HG02981 (cell line): ENCODE data around the gene ANKRD34A.
A peak's percentile ranks its signal among the peaks of the same experiment; 100 is the strongest.

Experiments
- ATAC-seq: cut with Tn5 transposase; IDR thresholded peaks from one replicate; pipeline ENCODE4 v1.9.1; 2021; ENCODE audit warnings: mild to moderate bottlenecking, moderate library complexity; ENCODE audit not compliant: unreplicated experiment

ANKRD34A gene

DNA sequence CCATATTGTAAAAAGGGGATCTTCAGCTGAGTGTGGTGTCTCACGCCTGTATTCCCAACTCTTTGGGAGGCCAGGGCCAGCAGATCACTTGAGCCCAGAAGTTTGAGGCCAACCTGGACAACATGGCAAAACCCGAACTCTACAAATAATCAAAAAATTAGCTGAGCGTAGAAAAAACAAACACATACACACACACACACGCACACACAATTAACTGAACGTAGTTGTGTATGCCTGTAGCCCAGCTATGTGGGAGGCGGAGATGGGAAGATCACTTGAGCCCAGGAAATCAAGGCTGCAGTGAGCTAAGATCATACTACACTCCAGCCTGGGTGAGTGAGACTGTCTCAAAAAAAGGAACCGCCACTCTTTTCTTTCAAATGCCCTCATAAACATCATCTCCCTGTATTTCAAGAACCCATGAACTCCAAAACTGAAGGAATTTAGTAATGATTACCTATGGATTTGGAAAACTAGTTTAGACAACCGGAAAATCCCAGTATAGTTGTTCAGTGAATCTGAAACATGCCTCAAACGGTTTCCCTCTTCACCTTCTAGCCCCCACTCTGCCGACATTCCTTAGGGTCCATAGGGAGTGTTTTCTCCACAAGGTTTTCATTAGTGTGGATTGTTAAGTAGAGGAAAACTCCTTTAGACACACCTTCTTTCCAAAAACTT is 27.5 kb upstream of the ANKRD34A start:
- no peak for ATAC-seq

DNA sequence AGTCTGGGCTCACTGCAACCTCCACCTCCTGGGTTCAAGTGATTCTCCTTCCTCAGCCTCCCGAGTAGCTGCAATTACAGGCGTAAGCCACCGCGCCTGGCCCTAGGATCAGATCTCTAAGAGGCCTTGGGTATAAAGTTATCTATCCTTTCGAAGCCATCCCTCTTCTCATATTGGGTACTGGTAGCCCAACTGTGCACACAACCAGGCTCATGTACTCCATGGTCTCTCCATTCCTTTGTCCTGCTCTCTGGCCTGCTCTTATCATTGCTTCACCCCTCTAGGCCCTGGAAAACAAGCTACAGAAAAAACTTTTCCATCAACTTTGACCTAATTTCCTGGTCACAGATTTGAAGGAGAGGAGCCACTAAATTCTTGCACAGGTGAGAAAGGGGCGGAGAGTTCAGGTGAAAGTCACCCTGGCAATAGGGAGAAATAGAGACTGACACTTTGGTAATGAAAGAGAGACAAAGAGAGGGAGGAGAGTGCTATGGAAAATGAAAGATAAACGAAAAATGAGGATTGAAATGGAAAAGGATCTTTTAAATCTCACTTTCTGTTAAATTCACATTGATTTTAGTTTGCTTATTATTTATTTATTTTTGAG is 26.0 kb upstream of the ANKRD34A start:
- no peak for ATAC-seq

DNA sequence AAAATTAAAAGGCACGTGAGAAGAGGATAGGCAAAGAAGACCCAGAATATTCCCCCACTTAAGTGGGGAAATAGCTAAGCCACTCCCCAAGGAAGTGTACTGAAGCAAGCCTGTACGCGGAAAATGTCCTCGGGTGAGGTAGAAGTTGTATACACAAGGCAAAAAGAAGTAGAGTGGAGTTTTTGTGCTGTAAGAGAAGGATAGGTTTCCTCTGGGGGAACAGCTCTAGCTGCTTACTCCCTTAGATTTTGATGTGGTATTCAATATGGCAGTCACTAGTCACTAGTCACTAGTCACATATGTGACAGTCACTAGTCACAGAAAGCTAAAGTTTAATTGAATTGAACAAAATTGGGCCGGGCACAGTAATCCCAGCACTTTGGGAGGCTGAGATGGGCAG is 24.4 kb upstream of the ANKRD34A start:
- ATAC-seq: no peak

- ATAC-seq: no peak
Measured at GRCh38 chr1:145987926-145988325, 23.6 kb upstream of the ANKRD34A start.

GRCh38 chr1:145986551-145986950 is 22.2 kb upstream of the ANKRD34A start:
- no peak for ATAC-seq

- no peak for ATAC-seq
Measured at GRCh38 chr1:145985502-145986439, 21.4 kb upstream of the ANKRD34A start.

GRCh38 chr1:145985129-145985501 is 20.7 kb upstream of the ANKRD34A start:
- no peak for ATAC-seq

- ATAC-seq: no peak
Measured at GRCh38 chr1:145983960-145984830, 19.8 kb upstream of the ANKRD34A start.

GRCh38 chr1:145983206-145983675 is 18.9 kb upstream of the ANKRD34A start:
- no peak for ATAC-seq

GRCh38 chr1:145982010-145982723 is 17.8 kb upstream of the ANKRD34A start:
- ATAC-seq: no peak

DNA sequence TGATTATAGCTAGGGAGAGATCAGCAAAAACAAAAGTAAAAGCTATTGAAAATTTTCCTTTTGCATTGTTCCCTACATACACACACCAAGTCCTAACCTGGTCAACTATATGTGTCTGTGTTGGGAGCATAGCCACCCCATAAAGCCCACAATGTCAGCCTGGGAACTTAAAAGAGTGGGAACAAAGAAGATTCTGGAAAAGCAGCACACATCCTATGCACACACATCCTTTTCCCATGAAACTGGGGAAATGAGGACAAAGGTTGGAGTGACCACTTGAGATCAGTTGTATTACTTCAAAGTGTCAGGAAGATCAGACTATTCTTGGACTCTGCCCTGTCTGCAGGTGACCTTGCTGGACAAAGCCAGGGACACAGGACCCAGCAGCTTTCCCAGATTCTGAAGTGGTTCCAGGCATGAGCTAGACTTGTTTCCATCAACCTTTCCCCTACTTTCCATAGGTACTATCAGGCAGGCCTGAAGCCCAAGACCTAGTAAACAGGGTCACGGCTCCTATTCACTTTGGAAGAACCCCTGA is 16.2 kb upstream of the ANKRD34A start:
- no peak for ATAC-seq

DNA sequence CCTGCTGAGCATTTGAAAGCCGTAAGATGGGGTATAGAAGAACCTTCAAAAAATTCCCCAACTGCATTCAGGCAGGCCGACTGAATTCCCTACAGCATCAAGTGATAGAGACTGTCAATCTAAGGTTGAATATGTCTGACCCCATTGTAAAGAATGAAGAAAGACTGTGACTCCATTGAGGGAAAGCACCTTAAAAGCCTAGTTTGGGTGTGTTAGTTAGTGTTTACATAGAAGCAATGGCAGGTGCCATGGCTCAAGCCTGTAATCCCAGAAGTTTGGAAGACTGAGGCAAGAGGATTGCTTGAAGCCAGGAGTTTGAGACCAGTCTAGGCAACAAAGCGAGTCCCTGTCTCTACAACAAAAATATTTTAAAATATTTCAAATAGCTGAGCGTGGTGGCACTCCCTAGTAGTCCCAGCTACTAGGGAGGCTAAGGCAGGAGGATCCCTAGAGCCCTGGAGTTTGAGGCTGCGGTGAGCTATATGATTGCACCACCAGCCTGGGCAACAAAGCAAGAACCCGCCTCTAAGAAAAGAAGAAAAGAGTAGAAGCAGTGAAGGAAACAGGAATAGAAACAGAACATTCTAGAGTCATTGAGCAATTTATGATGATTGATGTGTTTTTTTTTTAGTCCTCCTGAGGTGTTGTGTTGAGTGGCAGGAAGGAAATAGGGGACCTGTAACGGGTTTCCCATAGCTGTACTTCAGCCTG is 15.5 kb upstream of the ANKRD34A start:
- peak; percentile 16 for ATAC-seq

DNA sequence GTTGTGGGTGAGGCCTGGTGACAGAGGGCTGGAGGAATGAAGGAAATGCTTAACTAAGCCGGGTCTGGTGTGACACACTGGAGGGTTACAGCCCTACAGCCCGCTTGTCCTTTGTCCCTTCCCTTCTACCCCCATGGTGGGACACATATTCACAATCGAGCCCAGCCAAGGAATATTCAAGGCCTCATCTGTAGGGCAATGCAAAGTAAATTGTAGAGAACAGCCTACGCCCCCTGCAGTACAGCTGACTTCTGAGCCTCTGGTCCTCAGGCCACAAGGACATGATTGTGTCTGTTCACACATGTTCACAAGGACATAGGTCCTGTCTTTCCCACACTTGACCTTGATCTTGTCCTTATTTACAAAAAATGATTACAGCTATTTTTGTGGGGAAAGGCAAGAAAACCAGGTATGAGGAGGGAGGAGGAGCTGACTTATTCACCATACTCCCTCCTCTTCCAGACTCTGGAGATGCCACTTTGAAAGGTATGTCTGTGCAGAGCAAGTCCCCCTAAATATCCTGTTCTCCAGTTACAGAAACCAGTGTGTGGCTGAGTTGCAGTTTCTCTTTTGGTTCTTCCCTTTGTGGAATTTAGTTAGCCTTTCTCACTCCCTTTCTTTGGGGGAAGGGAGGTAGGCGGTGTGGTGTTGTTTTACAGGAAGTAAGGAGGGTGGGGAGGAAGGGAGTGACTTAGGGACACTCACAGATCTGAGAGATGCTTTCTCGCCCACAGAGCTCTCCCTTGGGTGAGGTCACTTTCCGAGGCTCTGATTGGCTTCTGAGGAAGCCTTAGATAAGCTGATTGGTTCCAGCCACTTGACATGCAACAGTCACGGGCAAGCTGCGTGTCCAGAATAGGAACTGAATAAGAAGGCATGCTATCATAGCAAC is 14.7 kb upstream of the ANKRD34A start:
- ATAC-seq: peak; percentile 91

DNA sequence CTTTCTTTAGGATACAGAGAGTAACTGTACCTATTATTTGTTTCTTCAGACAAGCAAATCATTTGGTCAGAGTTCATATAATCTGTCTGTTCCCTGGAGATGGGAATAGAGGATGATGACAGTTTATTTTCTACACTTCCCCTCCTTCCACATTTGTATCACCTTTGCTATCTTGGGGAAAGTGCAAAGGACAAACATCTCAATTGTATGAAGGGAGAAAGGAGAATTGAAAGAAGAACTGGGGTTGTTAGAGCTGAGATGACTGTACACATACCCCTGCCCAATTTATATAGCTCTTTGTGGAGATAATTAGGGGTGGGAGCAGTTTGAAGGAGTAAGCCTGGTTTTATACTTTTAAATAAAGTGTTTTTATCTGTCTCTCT is 14.1 kb upstream of the ANKRD34A start:
- no peak for ATAC-seq

DNA sequence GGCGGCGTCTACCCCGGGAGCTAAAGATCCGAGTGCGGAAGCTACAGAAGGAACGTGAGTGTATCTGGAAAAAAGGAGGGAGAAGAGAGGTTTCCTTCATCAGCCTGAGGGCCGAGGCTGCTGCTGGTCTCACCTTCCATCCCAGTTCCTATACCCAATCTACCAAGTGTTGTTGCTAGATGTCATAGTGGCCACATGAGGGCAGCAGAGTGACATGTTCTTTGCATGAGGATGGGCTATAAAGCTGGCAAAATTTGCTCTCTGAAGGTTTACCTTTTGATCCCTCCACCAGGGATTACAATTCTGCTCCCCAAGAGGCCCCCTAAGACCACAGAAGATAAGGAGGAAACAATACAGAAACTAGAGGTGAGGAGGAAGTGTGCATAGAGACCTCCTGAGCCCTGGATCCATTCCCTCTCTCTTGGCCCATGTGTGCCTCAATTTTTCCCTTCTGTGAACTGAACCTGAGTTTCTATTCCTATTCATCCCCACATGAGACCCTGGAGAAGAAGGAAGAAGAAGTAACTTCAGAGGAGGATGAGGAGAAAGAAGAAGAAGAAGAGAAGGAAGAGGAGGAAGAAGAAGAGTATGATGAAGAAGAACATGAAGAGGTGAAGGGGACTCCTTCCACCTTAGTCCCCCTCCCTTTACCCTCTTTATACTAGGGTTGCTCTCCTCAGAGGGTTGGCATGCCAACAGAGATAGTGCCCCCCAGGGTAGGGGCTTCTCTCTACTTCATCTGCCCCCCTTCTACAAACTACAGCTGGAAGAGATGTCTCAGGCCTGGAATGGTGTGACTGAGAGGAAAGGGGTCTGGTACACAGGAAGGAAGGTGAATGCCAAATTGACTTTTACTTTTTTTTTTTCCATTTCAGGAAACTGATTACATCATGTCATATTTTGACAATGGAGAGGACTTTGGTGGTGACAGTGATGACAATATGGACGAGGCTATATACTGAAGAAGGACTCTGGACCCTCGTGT is 13.4 kb upstream of the ANKRD34A start:
- no peak for ATAC-seq

DNA sequence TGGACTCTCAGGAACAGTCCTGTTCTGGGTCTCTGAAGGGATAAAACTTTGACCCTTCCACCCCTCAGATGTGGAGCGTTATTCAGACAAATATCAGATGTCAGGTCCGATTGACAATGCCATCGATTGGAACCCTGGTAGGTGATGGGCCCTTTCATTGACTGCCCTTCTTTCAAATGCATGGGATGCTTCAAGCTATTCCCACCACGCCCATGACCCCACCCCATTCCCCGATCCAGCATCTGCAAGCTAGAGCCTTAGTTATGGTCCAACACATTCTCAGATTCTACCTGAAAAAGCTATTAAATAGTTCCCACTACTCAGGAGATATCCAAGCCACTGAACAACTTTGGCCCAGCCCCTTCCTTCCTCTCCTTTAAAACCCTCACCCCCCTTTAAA is 12.6 kb upstream of the ANKRD34A start:
- no peak for ATAC-seq

- ATAC-seq: no peak
Measured at GRCh38 chr1:145975216-145975615, 10.8 kb upstream of the ANKRD34A start.
